ENCODE measurements around the gene CEMIP.
"Not testable (repeated sequence)": the region's sequence is repeated elsewhere in the genome, so short reads cannot be mapped to it uniquely, and the experiment has no call there.

CEMIP gene

DNA sequence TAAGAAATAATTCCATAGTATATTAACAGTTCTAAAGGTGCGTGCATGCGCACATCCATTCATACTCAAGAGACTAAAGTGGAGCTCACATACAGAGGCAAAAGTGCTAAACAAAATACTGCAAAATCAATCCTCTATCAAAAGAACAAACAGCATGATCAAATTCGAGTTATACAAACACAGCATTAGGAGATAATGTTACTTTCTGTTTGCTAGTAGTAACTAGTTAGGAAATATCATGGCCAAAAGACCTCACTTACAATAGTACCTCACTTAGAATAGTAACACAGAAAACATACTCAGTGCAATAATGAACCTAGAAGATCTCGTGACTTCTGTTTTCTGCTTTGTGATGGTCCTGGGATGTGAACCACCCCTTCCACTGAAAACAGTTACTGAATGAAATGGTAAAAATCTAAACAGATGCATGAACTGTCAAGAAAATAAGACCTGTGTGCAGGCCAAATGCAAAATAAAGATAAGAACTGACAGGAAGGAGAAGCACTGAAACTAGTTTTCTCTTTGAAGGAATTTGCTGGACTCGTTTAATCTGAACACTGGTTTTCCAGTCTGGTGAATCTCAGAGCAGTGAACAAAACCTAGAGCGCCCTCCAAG, 20.9 kb upstream of the CEMIP start:
- DNase-seq, result no peak

DNA sequence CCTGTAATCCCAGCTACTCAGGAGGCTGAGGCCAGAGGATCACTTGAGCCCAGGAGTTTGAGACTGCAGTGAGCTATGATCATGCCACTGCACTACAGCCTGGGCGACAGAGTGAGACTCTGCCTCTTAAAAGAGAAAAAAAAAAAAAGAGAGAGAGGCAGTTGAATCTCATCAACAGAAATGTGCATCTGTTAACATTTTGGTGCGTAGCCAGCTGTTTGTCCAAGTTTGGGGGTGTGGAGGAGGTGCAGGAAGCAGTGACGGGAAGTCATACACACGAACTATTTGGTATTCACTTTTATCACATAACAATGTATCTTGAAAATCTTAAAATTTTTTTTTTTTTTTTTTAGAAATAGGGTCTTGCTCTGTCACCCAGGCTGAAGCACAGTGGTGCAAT, 18.2 kb upstream of the CEMIP start:
- DNase-seq, result no peak

DNA sequence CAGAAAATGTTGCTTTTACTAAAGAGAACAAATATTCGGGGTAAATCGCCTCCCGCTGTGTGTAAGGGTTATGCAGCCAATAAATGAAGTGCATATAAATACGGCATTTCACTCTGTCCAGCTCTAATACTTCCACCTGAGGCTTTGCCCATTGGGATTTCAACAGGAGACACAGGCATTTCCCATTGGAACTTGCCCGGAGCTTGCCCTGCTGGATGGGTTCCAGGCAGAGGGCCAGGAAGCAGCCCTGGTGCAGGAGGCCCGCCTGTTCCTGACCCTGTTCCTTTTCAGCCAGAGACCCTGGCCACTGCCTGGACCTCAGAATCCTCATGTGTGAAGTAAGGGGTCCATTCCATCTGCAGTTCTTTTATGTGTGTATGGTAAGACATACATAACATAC, 17.4 kb upstream of the CEMIP start:
- no peak for DNase-seq

DNA sequence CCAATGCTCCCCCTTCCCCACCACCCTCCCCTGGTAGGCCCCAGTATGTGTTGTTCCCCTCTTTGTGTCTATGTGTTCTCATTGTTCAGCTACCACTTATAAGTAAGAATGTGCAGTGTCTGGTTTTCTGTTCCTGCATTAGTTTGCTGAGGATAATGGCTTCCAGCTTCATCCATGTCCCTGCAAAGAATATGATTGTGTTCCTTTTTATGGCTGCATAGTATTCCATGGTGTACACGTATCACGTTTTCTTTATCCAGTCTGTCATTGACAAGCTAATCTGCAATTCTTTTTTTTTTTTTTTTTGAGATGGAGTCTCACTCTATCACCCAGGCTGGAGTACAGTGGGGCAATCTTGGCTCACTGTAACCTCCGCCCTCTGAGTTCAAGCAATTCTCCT, 15.9 kb upstream of the CEMIP start:
- not testable (repeated sequence) for DNase-seq

DNA sequence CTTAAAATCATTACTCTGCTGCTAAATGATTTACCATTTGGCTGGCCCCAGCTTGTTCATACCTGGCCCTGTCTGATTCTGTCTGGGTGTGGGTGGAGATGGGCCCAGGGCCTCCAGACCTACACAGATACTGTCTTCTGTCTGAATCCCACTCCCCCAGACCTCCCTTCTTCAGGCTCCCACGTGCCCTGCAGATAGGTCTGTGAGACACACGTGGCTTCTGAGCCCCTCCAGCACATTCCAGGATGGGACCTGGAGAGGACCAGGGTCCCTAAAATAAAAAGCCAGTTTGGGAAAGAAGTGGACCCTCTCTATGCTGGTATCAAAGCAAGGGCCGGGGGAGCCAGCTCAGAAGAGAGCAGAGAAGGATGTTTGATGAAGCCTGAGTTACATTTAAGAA, 14.6 kb upstream of the CEMIP start:
- DNase-seq, result no peak

DNA sequence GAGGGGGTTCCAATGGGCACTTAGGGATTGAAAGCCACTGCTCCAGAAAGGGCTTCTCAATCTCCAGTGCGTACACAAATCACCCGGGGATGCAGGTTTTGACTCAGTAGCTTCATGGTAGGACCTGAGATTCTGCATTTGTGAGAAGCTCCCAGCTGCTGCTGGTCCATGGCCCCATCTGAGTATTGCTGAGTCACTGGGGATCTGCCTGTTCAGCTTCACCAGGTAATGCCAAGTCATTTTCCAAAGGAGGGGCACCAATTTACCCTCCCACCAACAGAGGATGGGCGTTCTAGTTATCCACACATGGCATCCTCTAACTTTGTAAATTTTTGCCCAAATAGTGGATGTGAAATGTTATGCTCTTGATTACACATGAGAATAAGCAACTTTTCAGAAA, 12.9 kb upstream of the CEMIP start:
- no peak for DNase-seq

DNA sequence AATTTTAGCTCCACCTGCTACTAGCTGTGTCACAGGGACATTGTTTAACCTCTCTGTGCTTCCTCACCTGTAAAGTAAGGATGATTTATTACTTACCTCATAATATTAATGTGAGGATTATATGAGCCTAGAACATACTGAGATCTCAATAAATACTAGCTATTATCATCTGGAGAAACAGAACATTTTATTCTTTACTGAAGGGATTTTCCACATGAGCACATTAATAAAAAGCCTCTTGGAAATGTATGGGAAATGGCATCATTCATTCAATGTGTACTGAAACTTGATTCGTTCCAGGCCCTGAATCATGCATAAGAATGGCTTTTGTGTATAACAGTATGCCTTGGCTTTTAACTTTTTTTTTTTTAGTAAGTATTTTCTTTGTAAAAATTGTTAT, 11.0 kb upstream of the CEMIP start:
- no peak for DNase-seq

DNA sequence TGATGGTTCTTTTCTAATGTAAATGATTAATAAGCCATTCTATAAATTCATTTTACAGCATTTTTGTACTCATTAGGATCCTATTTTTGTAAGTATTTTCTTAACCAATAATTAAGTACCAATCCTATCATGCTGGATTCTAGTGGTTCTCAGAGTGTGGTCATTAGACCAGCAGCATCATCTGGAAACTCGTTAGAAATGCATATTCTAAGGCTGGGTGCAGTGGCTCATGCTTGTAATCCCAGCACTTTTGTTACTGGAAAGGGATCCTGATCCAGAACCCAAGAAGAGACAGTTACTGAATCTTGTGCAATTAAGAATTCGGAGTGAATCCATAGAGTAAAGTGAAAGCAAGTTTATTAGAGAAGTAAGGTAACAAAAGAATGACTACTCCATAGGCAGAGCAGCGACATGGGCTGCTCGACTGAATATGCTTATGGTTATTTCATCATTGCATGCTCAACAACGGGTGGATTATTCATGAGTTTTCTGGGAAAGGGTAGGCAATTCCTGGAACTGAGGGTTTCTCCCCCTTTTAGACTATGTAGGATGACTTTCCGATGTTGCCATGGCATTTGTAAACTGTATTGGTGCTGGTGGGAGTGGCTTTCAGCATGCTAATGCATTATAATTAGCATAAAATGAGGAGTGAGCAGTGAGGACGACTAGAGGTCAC, 9.9 kb upstream of the CEMIP start:
- no peak for DNase-seq

DNA sequence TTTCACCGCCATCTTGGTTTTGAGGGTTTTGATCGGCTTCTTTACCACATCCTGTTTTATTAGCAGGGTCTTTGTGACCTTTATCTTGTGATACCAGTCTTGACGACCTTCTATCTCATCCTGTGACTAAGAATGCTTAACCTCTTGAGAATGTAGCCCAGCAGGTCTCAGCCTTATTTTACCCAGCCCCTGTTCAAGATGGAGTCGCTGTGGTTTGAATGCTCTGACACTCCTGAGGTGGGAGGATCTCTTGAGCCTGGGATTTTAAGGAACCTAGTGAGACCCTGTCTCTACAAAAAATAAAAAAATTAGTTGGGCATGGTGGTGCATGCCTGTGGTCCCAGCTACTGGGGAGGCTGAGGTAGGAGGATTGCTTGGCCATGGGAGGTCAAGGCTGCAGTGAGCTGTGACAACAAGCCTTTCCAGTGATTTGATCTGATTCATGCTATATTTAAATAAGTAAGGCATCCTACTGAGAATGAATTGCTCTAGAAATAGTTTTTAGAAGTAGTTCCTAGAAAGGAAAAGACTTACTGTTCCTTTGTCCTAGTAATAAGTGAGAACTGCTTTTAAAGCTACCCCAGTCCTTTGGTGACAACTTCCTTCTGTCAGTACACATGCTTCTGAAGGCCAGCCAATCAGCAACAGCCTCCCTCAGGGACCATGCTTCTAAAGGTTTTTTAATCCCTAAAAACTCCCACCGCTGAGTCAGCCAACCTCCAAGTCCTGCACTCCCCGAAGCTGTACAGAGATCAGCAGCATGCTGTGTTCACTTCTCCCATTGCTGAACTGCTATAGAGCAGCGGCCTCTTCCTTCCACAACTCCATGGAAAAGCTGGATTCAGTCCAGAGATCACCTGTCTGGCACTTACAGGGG, 9.1 kb upstream of the CEMIP start:
- no peak for DNase-seq

DNA sequence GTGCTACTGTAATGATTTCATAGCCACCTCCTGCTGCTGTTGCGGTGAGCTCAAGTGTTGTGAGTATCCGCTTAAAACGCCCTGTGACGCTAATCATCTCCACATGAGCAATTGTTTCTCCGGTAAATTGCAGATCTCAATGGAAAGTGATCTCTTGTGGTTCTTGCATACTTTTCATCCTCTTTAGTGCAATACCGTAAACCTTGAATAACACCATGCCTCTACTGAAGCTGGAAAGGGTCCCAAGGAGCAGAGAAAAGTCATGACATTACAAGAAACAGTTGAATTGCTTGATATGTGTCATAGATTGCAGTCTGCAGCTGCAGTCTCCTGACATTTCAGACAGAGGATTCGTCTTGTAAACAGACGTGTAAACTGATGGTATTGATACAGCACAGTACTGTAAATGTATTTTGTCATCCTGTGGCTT, 6.0 kb upstream of the CEMIP start:
- DNase-seq, result no peak

DNA sequence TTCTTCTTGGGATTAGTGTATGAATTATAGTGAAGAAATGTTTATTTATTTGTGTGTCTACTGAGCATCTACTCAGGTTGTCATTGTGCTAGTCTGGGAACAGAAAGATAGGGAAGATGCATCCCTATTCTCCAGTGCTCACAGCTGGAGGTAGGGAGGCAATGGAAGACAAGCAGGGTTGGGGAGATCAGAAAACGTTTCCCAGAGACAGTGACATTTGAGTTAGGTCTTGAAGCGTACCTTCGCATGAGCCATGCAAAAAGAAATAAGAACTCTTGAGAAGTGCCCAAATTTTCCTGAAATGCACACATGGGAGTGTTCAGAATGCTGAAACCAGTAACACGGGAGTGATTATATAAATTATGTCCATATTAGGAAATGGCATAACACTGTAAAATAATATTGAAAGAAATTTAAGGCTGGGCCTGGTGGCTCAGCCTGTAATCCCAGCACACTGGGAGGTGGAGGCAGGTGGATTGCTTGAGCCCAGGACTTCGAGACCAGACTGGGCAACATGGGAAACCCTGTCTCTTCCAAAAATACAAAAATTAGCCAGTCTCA, 5.3 kb upstream of the CEMIP start:
- DNase-seq, result no peak

DNA sequence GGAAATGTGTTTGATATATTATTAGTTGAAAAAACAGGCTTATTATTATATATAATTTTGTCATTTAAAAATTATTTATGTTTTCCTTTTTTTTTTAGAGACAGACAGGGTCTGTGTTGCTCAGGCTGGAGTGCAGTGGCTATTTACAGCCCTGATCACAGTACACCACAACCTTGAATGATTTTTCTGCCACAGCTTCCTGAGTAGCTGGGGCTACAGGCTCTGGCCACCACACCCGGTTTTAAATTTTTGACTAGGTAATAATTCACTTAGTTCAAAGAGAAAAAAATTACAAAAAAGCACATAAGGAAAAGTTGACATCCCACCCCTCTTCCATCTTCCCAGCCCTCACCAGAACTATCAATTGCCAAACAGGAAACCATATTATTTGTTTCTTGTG, 4.7 kb upstream of the CEMIP start:
- no peak for DNase-seq

DNA sequence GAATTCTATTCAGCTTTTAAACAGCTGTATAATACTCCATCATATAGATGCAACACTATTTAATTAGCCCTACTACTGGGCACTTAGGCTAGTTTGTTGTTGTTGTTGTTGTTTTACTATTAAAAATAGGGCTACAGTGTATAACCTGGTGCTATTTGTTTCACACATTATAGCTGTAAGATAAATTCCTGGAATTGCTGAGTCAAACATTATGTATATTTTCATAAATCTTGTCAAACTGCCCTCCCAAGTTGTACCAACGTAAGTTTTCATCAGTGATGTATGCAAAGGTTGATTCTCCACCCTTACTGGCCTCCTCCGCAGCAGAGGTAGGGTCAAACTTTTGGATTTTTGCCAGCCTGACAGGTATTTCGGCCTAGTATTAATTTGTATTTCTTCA, 3.8 kb upstream of the CEMIP start:
- no peak for DNase-seq

DNA sequence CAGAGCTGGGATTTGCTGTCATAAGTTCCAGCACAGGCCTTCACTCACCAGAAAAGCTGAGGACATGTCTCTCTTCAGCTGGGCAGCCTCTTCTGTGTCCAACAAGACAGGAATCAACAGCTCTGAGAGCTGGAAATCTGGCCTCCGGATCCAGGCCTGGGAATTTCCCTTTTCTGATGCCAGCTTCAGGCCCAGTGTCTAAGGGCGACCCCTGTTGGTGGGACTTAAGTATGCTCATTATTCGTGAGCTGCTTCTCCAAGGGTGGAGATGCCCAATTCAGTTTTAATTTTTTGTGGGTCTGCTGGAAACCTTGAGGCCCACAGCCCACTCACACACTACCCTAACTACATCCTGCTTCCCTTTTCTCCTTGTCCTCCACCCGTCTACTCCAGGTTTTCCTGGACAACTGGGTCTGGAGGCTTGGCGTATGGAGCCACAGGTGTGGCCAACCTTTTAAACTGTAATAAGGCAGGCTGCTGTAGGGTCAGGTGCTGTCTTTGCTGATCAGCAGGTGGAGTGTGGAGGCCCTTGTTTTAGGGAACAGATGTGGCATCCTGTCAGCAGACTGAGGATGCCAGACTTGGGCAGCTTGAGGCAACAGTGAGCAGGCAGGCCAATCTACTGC, 2.6 kb upstream of the CEMIP start:
- DNase-seq, result peak; percentile 65 to 88

DNA sequence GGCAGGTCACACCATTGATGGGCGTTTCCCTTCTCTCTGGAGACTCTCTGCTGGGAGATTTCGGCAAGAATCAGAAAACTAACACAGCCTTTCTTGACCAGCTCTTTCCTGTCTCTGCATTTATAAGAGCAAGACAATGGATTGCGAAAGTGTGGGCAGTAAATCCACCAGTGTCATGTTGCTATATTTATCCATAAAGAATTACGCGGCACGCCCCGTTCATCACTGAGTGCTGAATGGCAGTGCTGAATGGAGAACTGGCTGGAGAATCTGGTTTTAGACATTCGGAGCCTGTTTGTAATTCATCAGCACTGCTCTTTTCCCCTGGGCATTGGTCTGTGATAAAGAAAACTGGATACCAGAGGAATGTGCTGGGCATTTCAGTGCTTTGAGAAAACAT, 2.0 kb upstream of the CEMIP start:
- peak; percentile 89 for DNase-seq

DNA sequence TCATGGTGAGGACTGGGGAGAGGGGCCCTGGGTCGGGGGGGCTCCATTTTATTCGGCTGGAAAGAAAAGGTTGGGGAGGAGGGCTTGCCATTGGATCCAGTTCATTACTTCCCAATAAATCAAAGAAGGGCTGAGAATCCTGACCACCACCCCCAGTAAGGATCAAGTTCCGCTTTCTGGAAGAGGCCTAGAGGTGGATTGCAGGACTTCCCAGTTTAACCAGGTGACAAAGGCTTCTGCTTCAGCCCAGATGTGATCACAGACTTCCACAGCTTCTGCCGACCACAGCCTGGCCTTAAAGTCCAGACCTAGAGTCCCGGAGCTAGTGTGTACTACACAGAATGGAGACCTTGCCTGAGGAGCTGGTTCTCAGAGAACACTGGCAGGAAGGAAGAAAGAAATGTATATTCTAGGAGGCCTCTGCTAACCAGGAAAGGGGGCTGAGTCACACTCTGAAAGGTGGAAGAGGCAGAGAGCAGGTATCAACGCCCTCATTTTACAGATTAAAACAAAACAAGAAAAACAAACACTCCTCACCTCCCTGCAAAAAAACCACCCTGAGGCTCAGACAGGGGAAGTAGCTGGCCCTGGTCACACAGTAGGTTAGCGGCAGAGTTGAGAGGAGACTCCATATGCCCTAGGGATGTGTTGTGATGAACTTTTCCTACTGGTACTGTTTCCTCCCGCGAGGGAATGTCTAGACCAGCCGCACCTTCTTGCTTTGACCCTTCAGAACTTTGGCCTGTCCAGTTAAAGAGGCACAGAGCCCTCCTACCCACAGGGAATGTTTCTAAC, 1.1 kb upstream of the CEMIP start:
- DNase-seq, result no peak

DNA sequence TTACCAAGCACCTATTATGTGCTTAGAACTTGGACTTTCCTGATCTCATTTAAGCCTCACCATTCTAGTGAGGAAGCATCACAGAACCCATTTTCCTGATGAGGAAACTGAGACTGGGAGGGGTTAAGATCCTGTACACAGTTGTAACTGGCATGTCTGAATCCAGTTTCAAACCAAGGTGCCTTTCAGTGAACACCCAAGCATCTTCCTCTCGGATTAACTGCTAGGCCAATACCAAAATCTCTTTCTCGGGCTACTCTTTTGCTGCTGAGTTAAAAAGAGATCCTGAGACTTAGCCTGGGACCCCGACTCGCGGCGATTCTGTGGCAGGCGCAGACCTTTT, 578 bp upstream of the CEMIP start:
- DNase-seq, result no peak

DNA sequence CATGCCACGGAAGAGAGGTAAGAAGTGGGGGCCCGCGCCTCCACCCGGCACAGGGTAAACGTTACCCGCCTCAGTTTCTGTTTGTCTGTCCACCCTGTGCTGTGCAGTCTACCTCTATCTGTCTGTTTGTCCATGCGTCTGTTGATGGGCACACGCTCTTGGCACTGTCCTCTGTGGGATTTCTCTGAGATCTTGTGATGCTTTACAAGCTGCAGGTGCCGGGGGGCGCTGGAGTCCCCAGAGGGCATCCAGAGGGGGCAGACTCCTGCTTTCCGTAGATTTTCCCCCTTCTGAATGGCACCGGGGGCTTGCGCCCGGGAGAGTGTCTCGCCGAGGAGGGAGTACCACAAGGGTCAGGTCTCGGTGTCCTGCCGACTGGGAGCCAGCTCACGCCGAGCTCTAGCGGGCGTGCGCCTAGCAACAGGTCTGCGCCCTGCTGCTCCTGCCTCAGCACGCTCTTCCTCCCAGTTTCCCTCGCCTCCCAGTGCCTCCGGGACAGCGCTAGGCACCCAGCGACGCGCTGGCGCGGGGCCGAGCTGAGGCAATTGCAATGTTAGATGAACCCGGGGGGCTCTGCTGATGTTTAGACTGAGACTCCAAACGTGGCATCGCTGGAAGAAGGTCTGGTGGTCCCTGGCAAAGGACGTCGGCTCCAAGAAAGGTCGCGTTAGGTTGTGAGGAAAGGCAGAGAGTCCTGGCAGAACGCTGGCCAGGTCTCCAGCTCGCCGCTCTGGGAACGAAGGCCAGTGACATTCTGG, 667 bp downstream of the CEMIP start:
- no peak for DNase-seq

DNA sequence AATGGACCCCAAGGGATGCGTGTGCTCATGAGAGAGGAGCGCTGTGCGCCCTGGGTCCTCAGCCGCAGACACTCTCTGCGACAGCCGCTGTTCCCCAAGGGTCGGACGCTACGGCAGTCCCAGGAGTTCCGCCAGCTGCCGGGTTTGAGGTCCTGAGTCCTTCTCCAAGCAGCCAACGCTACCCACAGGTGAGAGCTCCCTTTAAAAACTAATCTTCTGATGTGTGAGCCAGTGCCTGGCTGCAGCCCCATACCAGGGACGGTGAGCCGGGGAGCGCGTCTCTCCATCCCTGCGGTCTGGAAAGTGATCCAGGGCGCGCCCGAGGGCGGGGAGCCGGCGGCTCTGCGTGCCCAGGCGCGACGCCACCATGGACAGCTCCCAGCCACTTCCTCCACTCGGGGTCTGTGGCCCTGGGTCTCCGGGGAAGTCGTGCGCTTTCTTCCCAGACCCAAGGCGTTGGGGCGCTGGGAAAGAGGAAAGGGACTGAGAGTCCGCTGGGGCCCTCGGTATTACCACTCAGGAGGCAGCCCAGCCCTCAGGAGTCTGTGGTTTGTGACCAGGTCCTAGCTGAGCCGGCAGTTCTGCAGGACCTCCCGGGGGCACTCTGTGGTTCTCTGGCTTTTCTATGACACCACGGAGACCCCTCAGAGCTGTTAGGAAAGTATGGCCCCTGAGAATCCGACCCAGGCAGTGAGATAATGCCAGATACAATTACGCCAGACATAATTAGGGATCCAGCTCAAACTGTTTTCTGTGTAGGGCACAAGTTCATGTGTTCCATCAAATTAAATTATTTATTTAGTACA, 1.4 kb downstream of the CEMIP start:
- peak in 1 of 2 donors; percentile 40 for DNase-seq

DNA sequence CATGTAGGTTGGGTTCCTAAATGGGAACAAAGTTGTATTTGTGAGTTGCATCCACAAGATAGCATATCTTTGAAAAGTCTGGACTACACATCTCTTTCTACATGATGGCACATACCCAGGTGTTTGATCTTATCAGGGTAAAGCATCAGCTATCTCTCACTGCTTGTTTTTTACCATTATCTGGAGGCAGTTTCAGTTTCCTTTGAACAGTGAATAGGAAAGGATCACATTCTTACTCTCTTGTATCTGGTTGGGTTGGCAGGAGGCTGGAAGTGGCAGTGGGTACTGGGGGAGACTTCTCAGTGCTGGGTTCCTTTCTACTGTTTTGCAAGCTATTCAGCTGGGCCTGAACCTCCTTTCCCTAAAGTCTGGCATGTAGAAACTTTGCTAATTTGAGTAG, 4.1 kb downstream of the CEMIP start:
- no peak for DNase-seq

DNA sequence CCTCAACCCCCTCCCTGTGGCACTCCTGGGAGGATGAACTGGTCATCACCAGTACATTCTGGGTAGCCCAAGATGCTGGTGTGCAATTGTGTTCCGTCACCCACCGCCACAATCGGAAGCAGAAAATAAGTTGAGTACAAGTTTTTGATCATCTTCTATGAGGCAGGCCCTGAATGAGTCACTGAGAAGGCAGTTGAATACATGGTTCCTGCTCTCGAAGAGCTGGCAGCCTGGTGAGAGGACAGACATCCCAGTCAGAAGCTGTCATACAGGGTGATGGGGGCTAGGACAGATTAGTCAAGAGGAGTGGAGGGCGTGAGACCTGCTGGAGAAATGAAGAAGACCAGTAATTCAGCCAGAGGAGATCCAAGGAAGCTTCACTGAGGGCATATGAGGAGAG, 6.2 kb downstream of the CEMIP start:
- no peak for DNase-seq

Measured in inflammatory macrophage treated with lipopolysaccharide for 1 hour (primary cell).